GM12872 (cell line): Measurements from ENCODE around the gene FILIP1L.

Experiments
- CTCF ChIP-seq: IDR thresholded peaks from 3 replicates; pipeline ENCODE4 v1.5.1; 2011; ENCODE audit warnings: low read depth, mild to moderate bottlenecking, low read length, moderate library complexity; ENCODE audit not compliant: insufficient read depth

FILIP1L gene

DNA sequence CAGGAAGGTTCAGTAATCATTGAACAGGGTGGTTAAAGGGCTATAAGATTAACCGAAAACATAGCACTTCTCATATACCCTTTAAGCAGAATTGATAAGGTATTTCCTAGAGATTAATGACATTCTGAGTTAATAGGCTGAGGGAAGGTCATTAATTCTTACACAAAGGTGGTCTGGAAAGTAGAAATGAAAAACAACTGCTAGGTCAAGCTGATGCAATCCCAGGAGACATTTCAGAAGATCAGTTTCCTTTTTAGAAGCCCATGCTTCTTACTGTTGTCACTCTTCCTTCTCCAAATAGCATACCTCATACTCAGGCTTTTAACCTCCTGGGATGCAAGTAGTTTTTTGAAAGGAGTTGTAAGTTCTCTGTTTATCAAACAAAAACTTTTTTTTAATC lies 8.8 kb downstream of the FILIP1L start:
- no peak for TF ChIP-seq CTCF

GRCh38 chr3:100104817-100105413 lies 9.4 kb downstream of the FILIP1L start:
- TF ChIP-seq CTCF: no peak

- TF ChIP-seq CTCF: no peak
Observed at GRCh38 chr3:100104442-100104798, 9.9 kb downstream of the FILIP1L start.

DNA sequence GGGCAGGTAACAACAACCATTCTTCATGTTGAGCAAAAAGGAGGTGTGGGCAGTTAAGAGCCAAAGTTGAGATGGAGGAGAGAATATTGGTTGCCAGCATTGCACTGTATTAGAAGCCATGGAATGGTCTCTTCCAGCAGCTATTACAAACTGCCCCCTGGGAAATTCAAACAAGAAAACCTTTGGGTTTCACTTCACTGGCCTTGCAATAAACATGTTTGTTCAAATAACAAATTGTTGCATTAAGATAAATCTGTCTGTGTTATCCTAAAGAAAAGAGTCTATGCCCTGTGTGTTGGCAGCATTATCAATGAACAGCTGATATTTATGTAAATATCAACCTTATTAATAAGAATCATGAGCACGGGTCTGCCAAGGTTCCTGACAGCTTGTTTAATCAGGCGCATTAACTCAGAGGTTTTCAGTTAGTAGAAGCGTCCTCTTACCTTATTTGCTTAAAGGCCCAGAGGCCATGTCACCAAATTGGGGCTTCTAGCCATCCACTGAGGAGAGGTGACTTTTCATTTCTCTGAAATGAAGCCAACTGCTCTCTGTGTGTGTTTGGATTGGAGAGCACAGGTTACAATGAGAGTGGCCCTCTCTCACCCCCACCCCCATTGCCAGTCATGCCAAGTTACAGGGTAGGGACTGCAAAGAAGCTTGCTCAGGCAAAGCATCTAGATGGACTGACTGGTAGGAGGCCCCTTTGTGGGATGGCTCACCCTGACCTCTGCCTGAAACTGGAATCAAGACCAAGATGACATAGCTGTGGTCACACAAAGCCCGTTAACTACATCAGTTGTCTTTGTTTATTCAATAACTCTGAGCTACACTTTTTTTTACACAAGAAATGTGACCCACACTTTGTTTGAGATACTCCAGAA lies 10.5 kb downstream of the FILIP1L start:
- TF ChIP-seq CTCF: no peak

DNA sequence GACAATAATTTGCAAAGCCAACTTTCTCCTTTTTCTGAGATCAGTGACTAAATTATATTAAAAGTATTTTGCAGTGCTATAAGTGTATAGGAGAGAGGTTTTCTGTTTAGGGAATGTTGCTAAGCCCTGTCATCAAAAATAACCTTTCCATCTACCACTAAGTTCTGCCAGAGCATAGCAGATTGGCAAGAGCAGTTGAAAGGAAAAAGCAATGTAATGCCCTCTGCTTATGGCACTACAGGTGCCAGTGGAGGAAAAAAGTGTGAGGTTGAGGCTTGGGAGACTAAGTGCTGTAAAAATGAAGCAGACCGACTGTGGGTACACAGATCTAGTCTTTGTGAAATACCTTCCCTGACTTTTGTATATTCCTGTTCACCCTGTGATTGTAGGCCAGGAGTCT lies 11.5 kb downstream of the FILIP1L start:
- TF ChIP-seq CTCF: no peak

DNA sequence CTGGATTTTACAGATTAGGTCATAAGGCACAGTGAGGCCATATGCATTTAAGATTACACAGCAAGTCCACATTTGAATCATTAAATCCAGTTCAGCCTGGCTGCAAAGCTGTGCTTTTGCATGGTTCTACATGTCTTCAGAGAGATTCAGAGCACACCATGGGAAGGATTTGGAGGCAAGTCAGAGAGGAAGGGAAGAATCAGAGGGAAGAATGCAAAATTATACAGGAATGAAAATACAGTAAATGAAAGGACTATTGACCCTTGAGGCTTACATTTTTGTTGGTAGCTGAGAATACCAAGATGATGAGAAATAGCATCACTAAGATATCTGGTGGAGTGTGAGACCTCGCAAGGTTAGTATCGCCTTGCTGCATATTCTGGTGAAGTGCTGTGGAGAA lies 13.9 kb downstream of the FILIP1L start:
- no peak for TF ChIP-seq CTCF

- no peak for TF ChIP-seq CTCF
Observed at GRCh38 chr3:100099621-100100020, 14.7 kb downstream of the FILIP1L start.

GRCh38 chr3:100098784-100099070 lies 15.6 kb downstream of the FILIP1L start:
- no peak for TF ChIP-seq CTCF
